Measurements from ENCODE around the gene HIGD2A.

- TF ChIP-seq POLR2AphosphoS2 (IDR thresholded peaks at IDR 0.05; ENCODE audit: low read depth, low read length) = no peak
- no peak for TF ChIP-seq MAX (IDR thresholded peaks at IDR 0.05; ENCODE audit: low read depth, low read length)
- no peak for TF ChIP-seq ZNF274 (IDR thresholded peaks at IDR 0.05; ENCODE audit: insufficient read depth, insufficient read length)
- TF ChIP-seq ZBED1 (IDR thresholded peaks at IDR 0.05; ENCODE audit: borderline replicate concordance) = no peak
- TF ChIP-seq CTCF (IDR thresholded peaks at IDR 0.05 in 2 of 3, conservative IDR thresholded peaks at IDR 0.05 in 1 of 3; ENCODE audit: control insufficient read depth in 2 of 3, extremely low read depth in 1 of 3, insufficient read depth in 1 of 3, low read depth in 3 of 3, low read length in 3 of 3) = no peak
- TF ChIP-seq POLR2AphosphoS5 (IDR thresholded peaks at IDR 0.05; ENCODE audit: low read length) = no peak
- TF ChIP-seq RAD21 (IDR thresholded peaks at IDR 0.05; ENCODE audit: insufficient read depth, low read depth, low read length) = no peak
- no peak for TF ChIP-seq NFYB (IDR thresholded peaks at IDR 0.05; ENCODE audit: insufficient read depth, low read depth, low read length)
- TF ChIP-seq NFIC (IDR thresholded peaks at IDR 0.05; ENCODE audit: low read depth, low read length) = no peak
- TF ChIP-seq TAF1 (IDR thresholded peaks at IDR 0.05; ENCODE audit: borderline replicate concordance, low read depth, low read length) = no peak
- no peak for TF ChIP-seq FOS (IDR thresholded peaks at IDR 0.05; ENCODE audit: borderline replicate concordance, extremely low read depth, insufficient read length)
- TF ChIP-seq ZNF217 (IDR thresholded peaks at IDR 0.05) = no peak
Observed at GRCh38 chr5:176410486-176411180, 22.1 kb downstream of the HIGD2A start.
